Fibroblast of lung (primary cell): ENCODE data around the gene CAPN15.

ENCODE experiments used
- CTCF ChIP-seq, 2 donors: IDR thresholded peaks in 1 of 2; conservative IDR thresholded peaks in 1 of 2; 1 replicate in 1 of 2; 2 replicates in 1 of 2; pipeline ENCODE4 v1.5.1; 2011 to 2012; ENCODE audit warnings: low read length in 2 of 2, control low read depth in 1 of 2, inconsistent platforms in 1 of 2, low read depth in 1 of 2, mild to moderate bottlenecking in 1 of 2
- EZH2 ChIP-seq: IDR thresholded peaks from 2 replicates; pipeline ENCODE4 v1.5.1; 2012; ENCODE audit warnings: low read length, control low read depth, mild to moderate bottlenecking; ENCODE audit errors: missing control alignments

DNA sequence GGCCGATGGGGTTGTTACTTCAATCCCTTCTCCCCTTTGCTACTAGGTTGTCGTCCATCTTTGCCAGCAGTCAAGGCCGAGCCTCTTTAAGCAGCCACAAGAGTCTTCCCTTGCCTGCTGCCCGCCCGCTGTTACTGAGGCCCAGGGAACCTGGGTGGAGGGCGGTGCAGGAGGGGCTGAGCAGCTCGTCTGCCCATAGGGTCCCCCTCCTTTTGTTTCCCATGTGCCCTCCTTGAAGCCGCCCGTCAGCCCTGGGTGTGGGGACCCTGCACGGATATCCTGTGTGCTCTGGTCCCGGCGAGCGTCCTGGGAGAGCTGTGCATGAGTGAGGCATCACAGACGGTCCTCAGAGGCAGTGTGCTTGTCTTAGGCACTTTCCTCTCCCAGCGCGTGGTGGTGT lies 37.9 kb upstream of the CAPN15 start:
- TF ChIP-seq CTCF (conservative IDR thresholded peaks at IDR 0.05 in 1 of 2, IDR thresholded peaks at IDR 0.05 in 1 of 2; ENCODE audit: low read depth in 1 of 2, low read length in 2 of 2) (no peak), EZH2 (no peak)
